ENCODE measurements around the gene RAB5A.

DNA sequence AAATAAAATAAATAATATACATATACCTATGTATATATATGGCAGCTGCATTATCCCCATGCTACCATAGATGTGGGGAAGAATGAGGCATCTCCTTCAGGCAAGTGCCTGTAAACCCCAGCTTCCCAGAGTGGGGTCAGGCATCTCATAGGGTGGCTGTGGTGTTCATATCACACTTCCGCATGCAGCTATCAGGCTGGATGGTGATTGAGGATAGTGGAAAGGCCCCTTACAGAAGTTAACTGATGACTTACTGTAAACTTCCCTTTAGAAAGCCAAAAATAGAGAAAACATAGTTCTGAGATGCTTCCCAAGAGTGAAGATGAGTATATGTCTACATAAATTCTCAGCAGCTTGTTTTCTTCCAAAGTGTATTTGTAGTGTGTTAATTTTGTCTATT is 68.6 kb downstream of the RAB5A start:
- no peak for TF ChIP-seq POLR2AphosphoS5 (IDR thresholded peaks at IDR 0.05; ENCODE audit: low read depth)
- no peak for TF ChIP-seq SPI1 (IDR thresholded peaks at IDR 0.05; ENCODE audit: borderline replicate concordance, low read depth)
- TF ChIP-seq, protein P1, sequence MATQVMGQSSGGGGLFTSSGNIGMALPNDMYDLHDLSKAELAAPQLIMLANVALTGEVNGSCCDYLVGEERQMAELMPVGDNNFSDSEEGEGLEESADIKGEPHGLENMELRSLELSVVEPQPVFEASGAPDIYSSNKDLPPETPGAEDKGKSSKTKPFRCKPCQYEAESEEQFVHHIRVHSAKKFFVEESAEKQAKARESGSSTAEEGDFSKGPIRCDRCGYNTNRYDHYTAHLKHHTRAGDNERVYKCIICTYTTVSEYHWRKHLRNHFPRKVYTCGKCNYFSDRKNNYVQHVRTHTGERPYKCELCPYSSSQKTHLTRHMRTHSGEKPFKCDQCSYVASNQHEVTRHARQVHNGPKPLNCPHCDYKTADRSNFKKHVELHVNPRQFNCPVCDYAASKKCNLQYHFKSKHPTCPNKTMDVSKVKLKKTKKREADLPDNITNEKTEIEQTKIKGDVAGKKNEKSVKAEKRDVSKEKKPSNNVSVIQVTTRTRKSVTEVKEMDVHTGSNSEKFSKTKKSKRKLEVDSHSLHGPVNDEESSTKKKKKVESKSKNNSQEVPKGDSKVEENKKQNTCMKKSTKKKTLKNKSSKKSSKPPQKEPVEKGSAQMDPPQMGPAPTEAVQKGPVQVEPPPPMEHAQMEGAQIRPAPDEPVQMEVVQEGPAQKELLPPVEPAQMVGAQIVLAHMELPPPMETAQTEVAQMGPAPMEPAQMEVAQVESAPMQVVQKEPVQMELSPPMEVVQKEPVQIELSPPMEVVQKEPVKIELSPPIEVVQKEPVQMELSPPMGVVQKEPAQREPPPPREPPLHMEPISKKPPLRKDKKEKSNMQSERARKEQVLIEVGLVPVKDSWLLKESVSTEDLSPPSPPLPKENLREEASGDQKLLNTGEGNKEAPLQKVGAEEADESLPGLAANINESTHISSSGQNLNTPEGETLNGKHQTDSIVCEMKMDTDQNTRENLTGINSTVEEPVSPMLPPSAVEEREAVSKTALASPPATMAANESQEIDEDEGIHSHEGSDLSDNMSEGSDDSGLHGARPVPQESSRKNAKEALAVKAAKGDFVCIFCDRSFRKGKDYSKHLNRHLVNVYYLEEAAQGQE (IDR thresholded peaks at IDR 0.05; ENCODE audit: insufficient replicate concordance, low read depth), result no peak
